Daoy (cell line): ENCODE measurements around the gene MNS1. TPM values are rescaled to one million over a fixed set of nuclear protein-coding genes. Genes with fewer than 3 reads are reported as not detected.
"Not testable (repeated sequence)": the region's sequence is repeated elsewhere in the genome, so short reads cannot be mapped to it uniquely, and the experiment has no call there.

Experiments used
- DNase-seq: peaks from one replicate; pipeline ENCODE4 v3.0.0-alpha.2; 2015; ENCODE audit warnings: low read depth
- total RNA-seq: library from RNA; depleted of rRNA; stranded (reverse); fragments of >200 nt; shearing (Covaris generic); gene quantifications from 2 replicates; pipeline ENCODE4 v1.2.3, GENCODE V29; 2014; rRNA removed

The MNS1 gene, protein sequence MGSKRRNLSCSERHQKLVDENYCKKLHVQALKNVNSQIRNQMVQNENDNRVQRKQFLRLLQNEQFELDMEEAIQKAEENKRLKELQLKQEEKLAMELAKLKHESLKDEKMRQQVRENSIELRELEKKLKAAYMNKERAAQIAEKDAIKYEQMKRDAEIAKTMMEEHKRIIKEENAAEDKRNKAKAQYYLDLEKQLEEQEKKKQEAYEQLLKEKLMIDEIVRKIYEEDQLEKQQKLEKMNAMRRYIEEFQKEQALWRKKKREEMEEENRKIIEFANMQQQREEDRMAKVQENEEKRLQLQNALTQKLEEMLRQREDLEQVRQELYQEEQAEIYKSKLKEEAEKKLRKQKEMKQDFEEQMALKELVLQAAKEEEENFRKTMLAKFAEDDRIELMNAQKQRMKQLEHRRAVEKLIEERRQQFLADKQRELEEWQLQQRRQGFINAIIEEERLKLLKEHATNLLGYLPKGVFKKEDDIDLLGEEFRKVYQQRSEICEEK
- total RNA-seq: 10.4 and 12.3 TPM in 2 replicates

DNA sequence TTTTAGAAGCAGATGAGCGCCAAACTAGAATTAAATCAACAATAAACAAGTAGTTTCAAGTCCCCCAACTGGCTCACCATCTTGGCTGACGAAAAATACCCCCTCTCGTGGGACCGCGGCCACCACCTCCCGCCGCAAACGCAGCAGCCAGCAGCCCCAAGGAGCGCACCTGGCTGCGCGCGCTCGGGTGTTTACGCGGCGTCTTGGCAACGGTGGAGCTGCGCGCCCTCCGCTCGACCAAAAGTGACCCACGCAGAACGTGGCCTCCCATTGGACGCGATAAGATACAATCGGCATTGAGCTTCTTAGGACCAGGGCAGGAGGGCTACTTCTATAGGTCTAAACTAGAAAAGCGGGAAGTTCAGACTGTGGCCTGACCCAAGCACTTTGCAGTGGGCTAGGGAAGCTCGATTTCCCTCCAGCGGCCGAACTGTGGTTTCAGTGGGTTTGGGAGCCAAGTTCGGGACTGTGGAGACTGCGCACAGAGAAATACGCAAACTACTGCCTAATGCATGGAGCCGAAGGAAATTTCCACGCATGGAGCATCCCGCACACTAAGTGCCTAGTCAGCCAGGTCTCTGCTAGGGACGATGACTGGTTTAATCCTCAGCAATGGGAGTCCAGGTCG lies at the start of gene MNS1:
Gene MNS1 (minus strand): TSS at position 245 of the 628 bp plus-strand sequence. CDS start 165 bp downstream, at position 80.
- peak; percentile 97 for DNase-seq

DNA sequence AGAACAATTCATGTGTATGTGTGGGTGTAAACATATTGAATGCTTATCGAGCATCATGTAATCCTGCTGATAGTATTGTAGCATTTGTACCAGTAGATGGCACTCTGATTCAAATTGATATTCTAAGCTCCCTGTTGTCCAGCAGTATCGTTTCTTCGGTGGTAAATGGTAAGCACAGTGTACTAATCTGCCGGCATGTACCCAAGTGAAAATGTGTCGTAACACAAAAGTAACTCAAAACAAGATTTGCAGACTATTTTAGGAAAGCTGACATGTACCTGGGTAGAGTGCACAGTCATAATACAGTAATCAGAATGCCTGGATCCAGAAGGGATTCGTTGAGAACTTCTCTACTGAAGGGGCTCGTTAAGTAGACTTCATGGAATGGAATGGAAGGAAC lies 31.7 kb upstream of the MNS1 start:
- peak; percentile 38 for DNase-seq

DNA sequence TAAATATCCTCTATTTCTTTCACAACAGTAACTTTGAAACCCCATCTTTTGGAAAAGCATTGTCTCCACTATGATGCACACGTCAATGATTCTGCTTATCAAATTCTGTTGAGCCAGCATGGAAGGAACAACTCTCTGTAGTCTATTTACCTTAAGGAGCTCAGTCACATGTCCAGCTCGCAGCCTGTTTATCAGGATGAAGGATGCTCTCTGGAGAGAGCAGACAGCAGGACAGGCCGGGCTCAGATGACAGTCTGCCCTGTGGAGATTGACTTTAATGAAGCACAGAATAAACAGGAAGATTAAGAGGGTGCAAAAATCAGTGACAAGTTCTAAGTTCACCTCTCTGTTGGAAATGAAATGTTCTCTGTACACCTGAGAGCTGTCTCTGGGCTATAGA lies 30.6 kb upstream of the MNS1 start:
- no peak for DNase-seq

DNA sequence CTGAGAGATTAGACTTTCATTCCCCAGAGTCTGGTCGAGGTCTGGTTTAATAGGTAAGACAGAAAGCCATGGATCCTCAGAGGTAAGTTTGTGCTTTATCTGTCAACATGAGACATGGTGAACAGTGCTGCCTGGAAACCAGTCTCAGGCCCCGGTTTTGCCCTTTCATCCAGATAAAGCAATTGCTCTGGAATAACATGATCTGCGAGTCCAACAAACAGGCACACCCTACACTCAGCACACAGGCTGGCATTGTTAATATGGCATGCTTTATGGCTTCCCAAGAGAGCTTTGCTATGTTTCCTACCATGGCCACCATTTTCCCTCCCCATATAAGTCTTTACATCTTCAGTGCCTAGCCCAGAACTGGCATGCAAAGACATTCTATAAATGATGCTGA lies 30.1 kb upstream of the MNS1 start:
- no peak for DNase-seq

DNA sequence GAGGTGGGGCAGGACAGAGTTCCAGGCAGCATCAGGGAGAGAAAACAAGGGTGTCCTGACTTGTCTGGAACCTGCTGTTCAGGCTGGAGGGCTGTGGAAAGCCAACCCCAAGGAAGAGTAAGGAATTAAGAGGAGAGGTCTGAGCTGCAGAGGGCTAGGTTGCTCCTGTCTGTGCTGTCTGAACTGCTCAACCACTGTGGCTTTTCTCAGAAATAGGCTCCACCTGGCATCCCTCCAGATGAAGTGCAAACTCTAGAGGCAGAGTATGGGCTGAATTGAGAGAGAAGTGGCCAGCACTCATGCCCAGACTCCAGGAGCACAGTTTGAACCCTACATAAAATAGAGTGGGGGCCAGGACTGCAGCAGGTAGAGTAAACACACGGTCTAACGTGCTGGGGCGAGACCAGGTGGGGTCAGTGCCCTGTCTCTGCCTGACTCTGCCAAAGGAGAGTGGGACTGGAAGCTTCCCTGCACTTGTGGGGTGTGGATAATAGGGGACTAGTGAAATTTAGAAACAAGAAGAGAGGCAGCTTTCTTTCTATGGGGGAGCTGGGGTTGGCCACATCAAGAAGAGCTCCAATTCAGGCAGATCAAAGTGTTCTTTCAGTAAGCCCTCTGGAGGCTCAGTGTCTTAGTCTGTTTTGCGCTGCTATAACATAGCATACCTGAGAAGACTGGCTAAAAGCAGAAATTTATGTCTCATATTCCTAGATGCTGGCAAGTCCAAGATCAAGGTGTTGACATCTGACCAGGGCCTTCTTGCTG lies 28.0 kb upstream of the MNS1 start:
- DNase-seq: no peak

DNA sequence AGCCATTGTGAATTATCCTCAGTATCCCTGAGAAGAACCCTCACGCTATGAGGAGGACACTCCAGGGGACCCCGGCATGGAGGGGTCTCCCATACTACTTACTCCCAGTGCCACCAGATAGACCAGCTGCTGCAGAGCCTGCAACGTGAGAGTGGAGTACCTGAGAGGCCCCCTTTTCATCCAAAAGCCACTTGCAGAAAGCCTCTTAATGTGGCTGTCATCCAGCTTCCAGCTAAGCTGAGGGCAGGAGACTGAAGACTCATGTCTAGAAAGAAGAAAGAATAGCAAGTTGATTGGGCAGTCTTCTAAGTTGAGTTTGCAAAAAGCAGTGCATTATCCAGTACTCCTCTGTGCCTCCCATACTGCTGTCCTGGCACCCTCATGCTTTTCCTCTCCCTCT lies 27.3 kb upstream of the MNS1 start:
- no peak for DNase-seq

DNA sequence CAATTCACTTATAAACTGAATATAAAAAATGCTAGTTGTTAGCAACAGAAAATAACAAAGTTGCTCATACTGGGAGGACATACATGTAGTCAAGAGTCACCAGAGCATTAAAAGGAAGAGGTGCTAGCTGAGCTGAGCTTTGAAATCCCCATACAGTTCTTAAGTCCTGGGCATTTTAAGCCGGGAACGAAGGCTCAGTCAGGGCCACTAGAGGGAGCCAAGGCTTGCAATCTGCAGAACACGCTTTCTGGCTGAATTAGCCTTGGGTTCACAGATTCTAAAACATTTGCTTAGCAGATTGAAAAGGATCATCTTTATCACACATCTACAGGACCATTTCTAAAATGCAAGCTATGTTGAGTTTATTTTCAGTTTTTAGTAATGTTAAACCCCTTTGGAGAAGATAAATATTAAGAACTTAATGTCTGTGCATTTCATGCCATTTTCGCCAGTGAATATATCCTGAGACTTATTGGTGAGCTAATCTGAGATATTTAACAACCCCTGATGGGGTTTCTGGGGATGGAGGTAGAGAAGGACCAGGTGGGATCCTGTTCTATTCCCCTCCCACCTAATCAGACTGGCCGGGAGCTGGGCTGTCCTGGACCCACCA lies 26.3 kb upstream of the MNS1 start:
- DNase-seq: peak; percentile 64

DNA sequence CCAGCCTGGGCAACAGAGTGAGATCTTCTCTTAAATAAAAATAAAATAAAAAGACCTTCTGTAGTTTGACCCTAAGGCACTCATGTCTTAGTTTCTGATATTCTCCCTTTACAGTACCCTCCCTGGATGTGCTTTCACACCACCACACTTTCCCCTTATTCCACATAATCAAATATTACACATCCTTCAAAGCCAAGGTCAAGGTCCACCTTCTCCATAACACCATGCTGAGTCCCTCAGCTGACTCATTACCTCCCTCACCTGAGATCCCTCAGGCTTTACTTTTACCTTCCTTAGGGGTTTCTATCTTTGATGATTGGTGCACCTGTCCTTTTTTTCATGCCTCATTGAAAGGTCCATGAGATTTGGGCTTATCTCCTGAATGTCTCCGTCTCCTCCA lies 25.5 kb upstream of the MNS1 start:
- DNase-seq: no peak

DNA sequence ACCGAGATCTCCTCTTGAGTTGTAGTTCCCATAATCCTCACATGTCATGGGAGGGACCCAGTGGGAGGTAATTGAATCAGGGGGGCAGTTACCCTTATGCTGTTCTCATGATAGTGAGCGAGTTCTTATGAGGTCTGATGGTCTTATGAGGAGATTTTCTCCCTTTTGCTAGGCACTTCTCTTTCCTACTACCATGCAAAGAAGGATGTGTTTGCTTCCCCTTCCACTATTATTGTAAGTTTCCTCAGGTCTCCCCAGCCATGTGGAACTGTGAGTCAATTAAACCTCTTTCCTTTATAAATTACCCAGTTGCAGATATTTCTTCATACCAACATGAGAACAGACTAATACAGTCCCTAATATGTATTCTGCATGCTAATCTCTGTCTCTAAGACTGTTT lies 21.3 kb upstream of the MNS1 start:
- DNase-seq: not testable (repeated sequence)

DNA sequence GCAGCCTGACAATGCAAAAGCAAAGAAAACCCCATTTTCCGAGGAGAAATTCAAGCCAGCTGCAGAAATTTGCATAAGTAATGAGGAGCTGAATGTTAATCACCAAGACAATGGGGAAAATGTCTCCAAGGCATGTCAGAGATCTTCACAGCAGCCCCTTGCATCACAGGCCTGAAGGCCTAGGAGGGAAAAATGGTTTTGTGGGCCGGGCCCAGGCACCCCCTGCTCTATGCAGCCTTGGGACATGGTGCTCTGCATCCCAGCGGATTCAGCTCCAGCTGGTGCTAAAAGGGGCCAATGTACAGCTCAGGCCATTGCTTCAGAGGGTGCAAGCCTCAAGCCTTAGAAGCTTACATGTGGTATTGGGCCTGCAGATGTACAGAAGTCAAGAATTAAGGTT lies 20.5 kb upstream of the MNS1 start:
- DNase-seq: not testable (repeated sequence)

DNA sequence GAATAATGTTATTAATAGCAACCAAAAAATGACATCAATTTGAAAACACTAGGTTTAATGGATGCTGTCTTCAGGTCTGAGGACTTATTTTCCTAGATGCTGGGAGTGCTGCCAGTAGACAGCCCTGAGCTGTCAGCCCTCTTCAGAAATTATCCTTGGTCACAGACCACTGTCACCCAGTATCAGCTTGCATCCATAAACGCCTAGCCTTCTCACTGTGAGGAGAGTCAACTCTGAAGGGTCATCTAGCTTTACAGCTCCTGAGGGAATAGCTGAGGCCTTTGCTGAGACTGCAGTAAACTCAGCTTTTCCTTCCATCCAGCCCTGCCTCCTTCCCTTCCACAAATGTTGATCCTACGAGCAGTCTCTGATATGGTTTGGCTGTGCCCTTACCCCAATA lies 19.4 kb upstream of the MNS1 start:
- no peak for DNase-seq

DNA sequence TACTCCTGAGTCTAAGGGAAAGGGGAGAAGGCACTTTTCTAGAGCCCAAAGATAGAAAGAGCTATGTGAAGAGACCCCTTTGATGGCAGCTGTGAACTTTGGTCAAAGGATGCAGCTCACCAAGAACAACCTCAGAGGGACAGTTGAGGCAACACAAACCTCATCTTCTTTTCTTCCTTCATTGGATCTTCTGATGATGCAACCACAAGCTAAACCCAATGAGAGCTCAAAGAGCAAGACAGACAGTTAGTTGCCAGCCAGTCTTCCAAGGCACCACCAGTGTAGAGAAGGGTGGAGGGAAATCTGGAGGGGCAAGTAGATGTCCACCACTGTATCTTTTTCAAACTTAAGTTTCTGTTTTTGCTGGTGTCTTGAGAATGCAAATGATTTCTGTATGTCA lies 10.4 kb upstream of the MNS1 start:
- DNase-seq: no peak

DNA sequence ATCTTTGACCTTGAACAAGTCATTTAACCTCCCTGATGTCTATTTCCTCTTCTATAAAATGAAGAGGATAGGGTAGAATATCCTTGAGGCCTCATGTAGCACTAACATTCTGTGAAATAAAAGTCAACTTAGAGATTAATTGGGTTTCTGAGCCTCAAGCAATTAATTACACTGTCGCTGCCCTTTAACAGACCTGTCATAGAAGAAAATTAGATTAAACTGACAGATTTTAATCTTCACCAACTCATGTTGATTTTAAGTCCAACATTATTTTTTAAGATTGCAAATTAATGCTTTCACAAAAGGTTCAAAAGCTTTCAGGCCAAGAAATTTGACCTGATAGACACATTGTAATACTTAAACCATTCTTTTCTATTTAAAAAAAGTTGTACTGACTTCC lies 8.1 kb upstream of the MNS1 start:
- DNase-seq: no peak

DNA sequence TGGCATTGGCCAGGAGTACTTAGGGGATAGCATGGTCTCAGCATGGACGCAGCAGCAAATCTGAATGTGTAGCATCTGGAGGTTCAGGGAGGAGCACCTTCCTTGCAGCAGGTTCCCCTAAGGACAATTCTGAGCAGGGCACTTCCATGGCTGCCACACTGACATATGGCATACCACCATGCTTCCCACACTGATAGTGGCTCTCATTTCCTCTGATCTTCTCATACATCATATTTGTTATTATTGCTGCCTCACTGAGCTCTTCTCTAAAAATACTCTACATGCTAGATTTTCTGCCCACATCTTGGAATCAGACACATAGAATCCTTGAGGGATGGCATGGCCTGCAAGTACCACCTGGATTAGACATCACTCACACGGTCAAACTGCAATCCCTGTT lies 7.3 kb upstream of the MNS1 start:
- DNase-seq: no peak

DNA sequence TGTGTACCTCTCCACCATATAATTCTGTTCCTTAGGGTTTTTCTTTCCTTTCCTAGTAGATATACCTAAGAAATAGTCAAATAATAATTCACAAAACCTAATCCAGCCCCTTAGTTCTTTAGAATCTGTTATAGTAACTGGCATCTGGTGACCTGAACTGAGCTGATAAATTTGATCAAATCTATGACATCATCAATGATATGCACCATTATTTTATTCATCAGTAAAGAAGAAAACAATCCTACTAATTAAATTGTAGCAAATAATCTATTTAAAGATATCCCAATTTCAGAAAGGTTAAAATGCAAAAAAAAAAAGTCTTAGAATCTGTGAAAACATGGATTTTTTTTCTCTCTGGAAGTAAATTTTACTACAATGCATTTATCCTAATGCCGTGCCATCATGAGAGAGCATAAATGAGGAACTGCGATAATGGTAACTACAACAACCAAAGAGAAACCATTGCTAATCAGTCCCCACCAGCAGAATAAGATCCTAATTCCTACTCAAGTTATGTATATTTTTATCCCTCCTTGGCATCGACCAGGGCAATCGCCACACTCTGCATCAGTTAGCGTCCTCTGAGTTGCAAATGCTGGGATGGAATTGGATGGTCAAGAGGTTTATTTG lies 6.6 kb upstream of the MNS1 start:
- DNase-seq: no peak

DNA sequence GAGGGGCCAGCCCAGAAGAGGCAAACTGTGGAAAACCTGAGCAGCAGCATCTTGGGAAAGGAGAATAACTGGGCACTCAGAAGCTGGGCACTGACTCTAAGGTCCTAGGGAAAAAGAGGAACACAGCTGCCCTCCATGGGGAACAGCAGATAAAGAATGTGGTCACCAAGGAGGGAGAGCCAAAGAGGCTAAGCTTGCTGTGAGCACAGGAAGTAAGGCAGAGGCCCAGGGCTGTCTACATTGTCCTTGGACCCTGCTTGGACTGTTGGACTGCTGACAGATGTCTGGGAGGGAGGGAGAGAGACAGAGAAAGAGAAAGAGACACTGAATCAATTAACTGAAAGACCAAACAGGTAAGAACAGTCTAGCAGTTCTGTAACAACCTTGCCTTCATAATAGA lies 4.5 kb upstream of the MNS1 start:
- no peak for DNase-seq

DNA sequence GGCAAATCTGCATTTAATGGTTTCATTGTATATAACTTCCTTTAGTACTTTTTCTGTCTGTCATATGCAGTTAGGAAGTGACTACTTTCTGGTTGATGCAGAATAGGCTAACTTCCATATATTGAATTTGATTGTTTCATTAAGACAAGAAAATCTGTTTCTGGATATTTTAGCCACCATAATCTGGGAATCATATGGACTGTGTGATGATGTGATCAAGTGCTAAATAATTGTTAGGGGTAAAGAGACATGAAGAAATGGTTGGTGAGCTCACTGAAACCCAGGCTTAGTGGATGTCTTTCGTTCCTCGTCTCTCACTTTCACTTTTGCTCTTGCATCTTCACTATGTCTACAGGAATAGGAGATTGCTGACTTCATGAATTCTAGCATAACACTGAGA lies 3.5 kb upstream of the MNS1 start:
- peak; percentile 34 for DNase-seq

DNA sequence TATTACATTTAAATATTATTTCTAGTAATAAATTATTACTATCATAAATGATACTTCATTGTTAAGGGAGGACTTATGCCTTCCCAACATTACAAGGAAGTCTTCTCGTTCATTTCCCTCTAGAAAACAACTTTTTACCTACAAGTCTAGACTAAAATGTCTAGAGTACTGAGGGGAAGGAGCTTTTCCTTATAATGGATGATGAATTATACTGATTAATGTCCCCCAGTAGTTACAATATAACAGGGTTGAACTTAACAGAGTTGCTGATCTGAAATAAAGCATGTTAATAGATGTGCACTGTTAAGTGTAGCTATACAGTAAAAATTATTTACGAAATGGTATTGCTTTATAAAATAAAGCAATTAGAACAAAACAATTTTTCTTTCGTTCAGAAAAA lies 2.7 kb upstream of the MNS1 start:
- DNase-seq: no peak

DNA sequence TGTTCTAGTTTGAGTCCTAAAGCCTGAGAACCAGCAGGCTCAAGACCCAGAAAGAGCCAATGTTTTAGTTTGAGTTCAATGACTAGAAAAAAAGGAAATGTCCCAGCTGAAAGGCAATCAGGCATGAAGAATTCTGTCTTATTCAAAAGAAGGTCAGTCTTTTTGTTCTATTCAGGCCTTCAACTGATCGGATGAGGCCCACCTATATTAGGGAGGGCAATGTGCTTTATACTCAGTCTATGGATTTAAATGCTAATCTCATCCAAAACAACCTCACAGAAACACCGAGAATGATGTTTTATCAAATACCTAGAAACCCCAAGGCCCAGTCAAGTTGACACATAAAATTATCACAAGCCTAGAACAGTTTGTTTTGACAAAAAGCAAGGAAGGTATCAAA lies 4.0 kb downstream of the MNS1 start:
- no peak for DNase-seq

DNA sequence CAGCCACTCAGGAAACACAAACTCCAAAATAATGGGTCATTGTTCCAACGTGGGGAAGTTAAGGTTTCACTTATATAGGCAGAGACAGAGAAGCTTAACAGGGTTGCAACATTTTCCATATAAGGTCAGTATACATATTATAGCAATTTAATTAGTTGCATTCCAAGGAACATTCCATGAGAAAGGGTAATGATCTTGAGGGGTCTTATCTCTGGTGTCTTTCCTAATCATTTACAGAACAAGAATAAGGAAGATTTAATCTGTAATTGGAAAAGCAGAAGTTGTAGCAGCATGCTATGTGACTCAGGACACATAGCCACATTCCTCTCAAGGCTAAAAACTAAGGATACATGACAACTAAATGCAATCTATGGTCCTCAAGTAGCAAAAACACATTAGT lies 4.9 kb downstream of the MNS1 start:
- DNase-seq: no peak

DNA sequence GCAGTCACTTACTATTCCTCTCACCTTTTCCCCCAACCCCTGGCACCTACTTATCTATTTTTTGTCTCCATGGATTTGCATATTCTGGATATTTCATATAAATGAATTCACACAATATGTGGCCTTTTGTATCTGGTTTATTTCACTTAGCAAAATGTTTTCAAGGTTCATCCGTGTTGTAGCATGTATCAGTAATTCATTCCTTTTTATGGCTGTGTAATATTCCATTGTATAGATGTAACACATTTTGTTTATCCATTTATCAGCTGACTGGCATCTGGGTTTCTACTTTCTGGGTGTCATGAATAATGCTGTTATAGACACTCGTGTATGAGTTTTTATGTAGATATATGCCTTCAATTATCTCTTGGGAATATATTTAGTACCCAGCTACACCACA lies 5.8 kb downstream of the MNS1 start:
- DNase-seq: no peak

DNA sequence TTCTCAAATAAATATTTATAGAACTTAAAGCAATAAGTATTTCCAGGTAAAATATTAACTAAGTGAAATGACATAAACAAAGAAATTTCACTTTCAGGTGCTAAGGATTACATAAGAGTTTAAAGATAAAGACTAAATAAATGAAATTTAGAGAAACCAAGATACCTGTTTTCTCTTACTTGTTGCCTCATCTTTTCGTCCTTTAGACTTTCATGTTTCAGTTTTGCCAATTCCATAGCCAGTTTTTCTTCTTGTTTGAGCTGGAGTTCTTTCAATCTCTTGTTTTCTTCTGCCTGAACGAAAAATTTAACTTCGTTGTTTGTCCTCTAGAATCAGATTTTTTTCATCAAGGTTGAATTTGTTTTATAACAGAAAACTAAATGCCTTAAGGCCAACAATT lies 8.7 kb downstream of the MNS1 start:
- DNase-seq: no peak
